Measurements from ENCODE around the gene CNN2. TPM values are rescaled to one million over a fixed set of nuclear protein-coding genes. Genes with fewer than 3 reads are reported as not detected.

Gene CNN2
- total RNA-seq, 5 donors from 2014 or later (not counting 1 experiment from before 2014, with no cell fraction given): 239 to 385 (median 314) TPM

- H3K9me3 Mint-ChIP-seq: no peaks in the 10 kb centered on the region
- H3K4me3 ChIP-seq (ENCODE audit: control insufficient read depth in 1 of 2, extremely low read depth in 1 of 2, low read length in 1 of 2): no peak overlapping the region
- H3K4me1 ChIP-seq (ENCODE audit: control insufficient read depth in 1 of 2, extremely low read depth in 1 of 2, insufficient read depth in 2 of 2, low read length in 2 of 2): peaks cover 28 to 97% of the 10 kb centered on the region in 2 experiments
- H3K27me3 Mint-ChIP-seq: no peaks in the 10 kb centered on the region
- H3K27me3 ChIP-seq (replicated peaks in 1 of 2; ENCODE audit: control insufficient read depth in 2 of 2, extremely low read depth in 1 of 2, insufficient read depth in 2 of 2, low read length in 1 of 2): no peaks in the 10 kb centered on the region
- WGBS (ENCODE audit: insufficient coverage): 44% methylated on average over 43 of the region's 51 CpGs
- peak overlapping the region; percentile 57 to 66 for H3K27ac Mint-ChIP-seq
- peaks cover 35% of the 10 kb centered on the region for H3K36me3 Mint-ChIP-seq
- CTCF ChIA-PET: interaction anchor here (0.6 to 1.5 kb wide), 2 partner anchors 15 to 373 kb away, joined by 4 to 8 read pairs; no protein-coding TSS in a partner anchor
- peak overlapping the region; percentile 75 for H3K27ac ChIP-seq (ENCODE audit: low read length)
- H3K36me3 ChIP-seq (ENCODE audit: control insufficient read depth in 2 of 2, extremely low read depth in 1 of 2, insufficient read depth in 1 of 2, low read length in 1 of 2): peaks cover 60 to 88% of the 10 kb centered on the region in 2 donors
- DNase-seq (peak in 34 of 35 experiments; percentile 70 to 92 (median 84)), ATAC-seq (replicated peaks in 1 of 4) (peak; percentile 59 to 74 (median 70))
- H3K9me3 ChIP-seq: no peaks in the 10 kb centered on the region
- H3K4me1 Mint-ChIP-seq: peaks cover 28 to 63% (median 49%) of the 10 kb centered on the region in 3 donors
- H3K4me3 Mint-ChIP-seq: peak overlapping the region; percentile 44 to 88 (median 55)
- POLR2A ChIA-PET: interaction anchor here (0.6 to 1.6 kb wide), 3 partner anchors 11 to 17 kb away, joined by 4 to 7 read pairs (median 5); partner anchors contain the start of gene ARHGAP45 (in 1 of the 2)
Observed at GRCh38 chr19:1082165-1082927, 55.9 kb downstream of the CNN2 start.

GRCh38 chr19:1082928-1083816 lies 56.8 kb downstream of the CNN2 start:
- peak in 2 of 35 experiments; percentile 14 to 16 for DNase-seq
- H3K4me1 Mint-ChIP-seq: peaks cover 36 to 68% (median 57%) of the 10 kb centered on the region in 3 donors
- POLR2A ChIA-PET: interaction anchor here in 1 of 2 donors (1.1 kb wide), 1 partner anchor 10 kb away, joined by 5 read pairs; no protein-coding TSS in a partner anchor

DNA sequence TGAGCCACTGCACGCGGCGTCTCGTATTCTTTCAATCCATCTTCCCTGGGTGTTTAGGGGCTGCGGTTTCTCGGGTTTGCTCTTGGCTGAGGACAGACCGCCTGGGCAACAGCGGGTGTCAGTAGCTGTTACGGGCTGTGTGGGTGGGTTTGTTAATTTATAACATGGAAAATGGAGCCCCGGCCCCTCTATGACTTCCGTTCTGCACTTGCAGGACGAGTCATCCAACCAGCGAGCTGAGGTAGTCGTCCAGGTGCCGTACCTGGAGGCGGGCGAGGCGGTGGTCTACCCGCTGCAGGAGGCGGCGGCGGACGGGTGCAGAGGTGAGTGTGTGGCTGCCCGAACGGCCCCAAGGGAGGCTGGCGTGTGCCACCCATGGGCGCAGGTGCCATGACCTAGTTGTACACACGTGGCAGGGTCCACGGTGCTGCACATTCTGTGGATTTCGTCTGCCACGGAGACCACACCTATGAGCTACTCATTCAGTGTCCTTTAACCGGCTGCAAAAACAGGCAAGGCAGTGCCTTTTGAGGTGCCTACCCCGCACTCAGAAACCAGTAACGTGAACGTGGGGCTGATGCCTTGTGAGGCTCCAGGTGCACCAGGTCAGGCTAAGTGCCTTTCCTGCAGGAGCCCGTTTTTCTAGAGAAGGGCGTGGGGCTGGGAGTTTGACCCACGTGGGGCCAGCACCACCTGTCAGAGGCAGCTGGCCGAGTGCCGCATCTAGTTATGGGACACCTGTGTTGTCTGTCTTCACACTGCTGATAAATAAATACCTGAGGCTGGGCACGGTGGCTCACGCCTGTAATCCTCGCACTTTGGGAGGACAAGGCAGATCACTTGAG lies 57.8 kb downstream of the CNN2 start:
- Histone ChIP-seq H3K27me3 (replicated peaks in 1 of 2; ENCODE audit: control insufficient read depth in 2 of 2, extremely low read depth in 1 of 2, insufficient read depth in 2 of 2, low read length in 1 of 2) (no peaks in the 10 kb centered on the region), H3K36me3 (ENCODE audit: control insufficient read depth in 2 of 2, extremely low read depth in 1 of 2, insufficient read depth in 1 of 2, low read length in 1 of 2) (peaks cover 57 to 83% of the 10 kb centered on the region in 2 donors), H3K9me3 (no peaks in the 10 kb centered on the region), H3K4me1 (ENCODE audit: control insufficient read depth in 1 of 2, extremely low read depth in 1 of 2, insufficient read depth in 2 of 2, low read length in 2 of 2) (peaks cover 33 to 99% of the 10 kb centered on the region in 2 experiments), H3K4me3 (ENCODE audit: control insufficient read depth in 1 of 2, extremely low read depth in 1 of 2, low read length in 1 of 2) (no peak overlapping the region), H3K27ac (ENCODE audit: low read length) (peak overlapping the region; percentile 12)
- peak overlapping the region in 1 of 3 donors; percentile 62 for H3K4me3 Mint-ChIP-seq
- ATAC-seq (replicated peaks in 1 of 4): no peak
- WGBS (ENCODE audit: insufficient coverage): 59% methylated on average over 29 of the region's 43 CpGs
- peak overlapping the region; percentile 68 to 77 for H3K27ac Mint-ChIP-seq
- ChIA-PET CTCF (no interaction called here), POLR2A (interaction anchor here in 1 of 2 donors (0.5 kb wide), 1 partner anchor 10 kb away, joined by 3 read pairs; no protein-coding TSS in a partner anchor)
- no peaks in the 10 kb centered on the region for H3K9me3 Mint-ChIP-seq
- no peaks in the 10 kb centered on the region for H3K27me3 Mint-ChIP-seq
- peaks cover 36% of the 10 kb centered on the region for H3K36me3 Mint-ChIP-seq
- H3K4me1 Mint-ChIP-seq: peaks cover 44 to 72% (median 66%) of the 10 kb centered on the region in 3 donors
- DNase-seq: peak in 3 of 35 experiments; percentile 10 to 20 (median 16)

More at GRCh38 chr19:1082928-1083816, 56.8 kb downstream of the CNN2 start:
- H3K4me1 ChIP-seq (ENCODE audit: control insufficient read depth in 1 of 2, extremely low read depth in 1 of 2, insufficient read depth in 2 of 2, low read length in 2 of 2): peaks cover 35 to 98% of the 10 kb centered on the region in 2 experiments
- no peak overlapping the region for H3K4me3 ChIP-seq (ENCODE audit: control insufficient read depth in 1 of 2, extremely low read depth in 1 of 2, low read length in 1 of 2)
- H3K36me3 ChIP-seq (ENCODE audit: control insufficient read depth in 2 of 2, extremely low read depth in 1 of 2, insufficient read depth in 1 of 2, low read length in 1 of 2): peaks cover 60 to 83% of the 10 kb centered on the region in 2 donors
- Mint-ChIP-seq H3K27me3 (no peaks in the 10 kb centered on the region), H3K36me3 (peaks cover 36% of the 10 kb centered on the region), H3K9me3 (no peaks in the 10 kb centered on the region), H3K4me3 (peak overlapping the region in 2 of 3 donors; percentile 24 to 46), H3K27ac (peak overlapping the region; percentile 44 to 57)
- no peak for ATAC-seq (replicated peaks in 1 of 4)
- 96% methylated on average over 38 of the region's 59 CpGs for WGBS (ENCODE audit: insufficient coverage)
- no peak overlapping the region for H3K27ac ChIP-seq (ENCODE audit: low read length)
- H3K27me3 ChIP-seq (replicated peaks in 1 of 2; ENCODE audit: control insufficient read depth in 2 of 2, extremely low read depth in 1 of 2, insufficient read depth in 2 of 2, low read length in 1 of 2): no peaks in the 10 kb centered on the region
- no peaks in the 10 kb centered on the region for H3K9me3 ChIP-seq
- CTCF ChIA-PET: interaction anchor here in 1 of 2 donors (1.5 kb wide), 1 partner anchor 16 kb away, joined by 4 read pairs; no protein-coding TSS in a partner anchor

- H3K36me3 ChIP-seq (ENCODE audit: control insufficient read depth in 2 of 2, extremely low read depth in 1 of 2, insufficient read depth in 1 of 2, low read length in 1 of 2): peaks cover 50 to 74% of the 10 kb centered on the region in 2 donors
- no peaks in the 10 kb centered on the region for H3K27me3 ChIP-seq (replicated peaks in 1 of 2; ENCODE audit: control insufficient read depth in 2 of 2, extremely low read depth in 1 of 2, insufficient read depth in 2 of 2, low read length in 1 of 2)
- Mint-ChIP-seq H3K4me3 (peak overlapping the region in 1 of 3 donors; percentile 62), H3K27me3 (no peaks in the 10 kb centered on the region), H3K36me3 (peaks cover 29% of the 10 kb centered on the region), H3K4me1 (peaks cover 44 to 66% (median 63%) of the 10 kb centered on the region in 3 donors), H3K9me3 (no peaks in the 10 kb centered on the region), H3K27ac (peak overlapping the region; percentile 68 to 77)
- ATAC-seq (replicated peaks in 1 of 4) (no peak), DNase-seq (no peak)
- peaks cover 28 to 98% of the 10 kb centered on the region in 2 experiments for H3K4me1 ChIP-seq (ENCODE audit: control insufficient read depth in 1 of 2, extremely low read depth in 1 of 2, insufficient read depth in 2 of 2, low read length in 2 of 2)
- no peak overlapping the region for H3K4me3 ChIP-seq (ENCODE audit: control insufficient read depth in 1 of 2, extremely low read depth in 1 of 2, low read length in 1 of 2)
- CTCF ChIA-PET: interaction anchor here in 1 of 2 donors (0.6 kb wide), 1 partner anchor 62 kb away, joined by 4 read pairs; no protein-coding TSS in a partner anchor
- no peaks in the 10 kb centered on the region for H3K9me3 ChIP-seq
- WGBS (ENCODE audit: insufficient coverage): 87% methylated on average over 3 of the region's 8 CpGs
- no peak overlapping the region for H3K27ac ChIP-seq (ENCODE audit: low read length)
- POLR2A ChIA-PET: interaction anchor here in 1 of 2 donors (0.5 kb wide), 1 partner anchor 11 kb away, joined by 3 read pairs; no protein-coding TSS in a partner anchor
Observed at GRCh38 chr19:1085053-1085658, 58.7 kb downstream of the CNN2 start.

- DNase-seq (no peak), ATAC-seq (replicated peaks in 1 of 4) (no peak)
- peaks cover 44 to 63% (median 60%) of the 10 kb centered on the region in 3 donors for H3K4me1 Mint-ChIP-seq
- 90% methylated on average over 32 of the region's 38 CpGs for WGBS (ENCODE audit: insufficient coverage)
- CTCF ChIA-PET: no interaction called here
- POLR2A ChIA-PET: interaction anchor here (0.6 kb wide), 3 partner anchors 8 to 45 kb away, joined by 3 read pairs; no protein-coding TSS in a partner anchor
- H3K9me3 Mint-ChIP-seq: no peaks in the 10 kb centered on the region
- peaks cover 26% of the 10 kb centered on the region for H3K36me3 Mint-ChIP-seq
- H3K4me3 Mint-ChIP-seq: peak overlapping the region in 1 of 3 donors; percentile 62
- peak overlapping the region; percentile 44 to 68 for H3K27ac Mint-ChIP-seq
- Histone ChIP-seq H3K4me3 (ENCODE audit: control insufficient read depth in 1 of 2, extremely low read depth in 1 of 2, low read length in 1 of 2) (no peak overlapping the region), H3K27me3 (replicated peaks in 1 of 2; ENCODE audit: control insufficient read depth in 2 of 2, extremely low read depth in 1 of 2, insufficient read depth in 2 of 2, low read length in 1 of 2) (no peaks in the 10 kb centered on the region), H3K27ac (ENCODE audit: low read length) (peak overlapping the region; percentile 67), H3K9me3 (no peaks in the 10 kb centered on the region), H3K4me1 (ENCODE audit: control insufficient read depth in 1 of 2, extremely low read depth in 1 of 2, insufficient read depth in 2 of 2, low read length in 2 of 2) (peaks cover 23 to 97% of the 10 kb centered on the region in 2 experiments), H3K36me3 (ENCODE audit: control insufficient read depth in 2 of 2, extremely low read depth in 1 of 2, insufficient read depth in 1 of 2, low read length in 1 of 2) (peaks cover 43 to 73% of the 10 kb centered on the region in 2 donors)
- no peaks in the 10 kb centered on the region for H3K27me3 Mint-ChIP-seq
Observed at GRCh38 chr19:1085676-1086442, 59.5 kb downstream of the CNN2 start.

Data from T-cell (primary cell).